Activated T-helper 17 cell treated with anti-CD3 and anti-CD28 coated beads, Interleukin-2, amount 50 U/mL, for 72 hours (primary cell): Measurements from ENCODE around the gene PAK4. TPM values are rescaled to one million over a fixed set of nuclear protein-coding genes. Genes with fewer than 3 reads are reported as not detected.
"Not testable (repeated sequence)": the region's sequence is repeated elsewhere in the genome, so short reads cannot be mapped to it uniquely, and the experiment has no call there.

Source experiments
- ATAC-seq: fragments of 150-1000 bp; cut with Tn5 transposase; replicated peaks from 2 replicates; pipeline ENCODE4 v1.10.0; 2021; ENCODE audit warnings: mild to moderate bottlenecking, moderate library complexity
- H3K27ac Mint-ChIP-seq: one replicate; pipeline ENCODE4 v1.8.0; 2022; ENCODE audit warnings: mixed read lengths
- H3K27me3 Mint-ChIP-seq: one replicate; pipeline ENCODE4 v1.8.0; 2022; ENCODE audit warnings: mixed read lengths
- H3K36me3 Mint-ChIP-seq: one replicate; pipeline ENCODE4 v1.8.0; 2022; ENCODE audit warnings: low read depth, mild to moderate bottlenecking, mixed read lengths
- H3K4me1 Mint-ChIP-seq: one replicate; pipeline ENCODE4 v1.8.0; 2022; ENCODE audit warnings: mixed read lengths
- H3K4me3 Mint-ChIP-seq: one replicate; pipeline ENCODE4 v1.8.0; 2022; ENCODE audit warnings: mild to moderate bottlenecking, mixed read lengths
- H3K9me3 Mint-ChIP-seq: one replicate; pipeline ENCODE4 v1.8.0; 2022; ENCODE audit warnings: mixed read lengths
- total RNA-seq, 2 donors: library from RNA; stranded (reverse); gene quantifications; one replicate each; pipeline ENCODE4 v1.2.3, GENCODE V29; 2022

PAK4 gene
- total RNA-seq, 2 donors from 2014 or later, result 17.8 to 18.4 TPM

- no peak overlapping the region for H3K4me3 Mint-ChIP-seq
- H3K9me3 Mint-ChIP-seq, result no peaks in the 10 kb centered on the region
- no peaks in the 10 kb centered on the region for H3K36me3 Mint-ChIP-seq
- no peak overlapping the region for H3K27ac Mint-ChIP-seq
- H3K4me1 Mint-ChIP-seq, result no peaks in the 10 kb centered on the region
- no peaks in the 10 kb centered on the region for H3K27me3 Mint-ChIP-seq
- no peak for ATAC-seq
Measured at GRCh38 chr19:39112338-39112890, 13.2 kb upstream of the PAK4 start.

DNA sequence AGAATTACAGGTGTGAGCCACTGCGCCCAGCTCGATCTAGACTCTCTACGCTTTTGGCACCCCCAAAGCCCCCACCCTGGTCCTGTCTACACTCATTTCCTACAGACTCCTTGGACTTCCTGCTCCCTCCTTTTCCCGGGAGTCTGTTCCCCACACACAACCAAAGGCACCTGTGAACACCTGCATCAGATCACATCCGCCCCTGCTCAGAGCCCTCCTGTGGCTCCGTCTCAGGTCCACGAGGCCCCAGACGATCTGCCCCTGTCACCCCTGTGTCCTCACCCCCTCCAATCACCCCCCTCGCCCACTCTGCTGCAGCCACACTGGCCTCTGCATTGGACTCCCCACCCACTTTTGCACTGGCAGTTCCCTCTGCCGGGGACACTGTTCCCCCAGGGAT is 12.4 kb upstream of the PAK4 start:
- no peak for ATAC-seq
- H3K27me3 Mint-ChIP-seq, result no peaks in the 10 kb centered on the region
- H3K27ac Mint-ChIP-seq, result no peak overlapping the region
- H3K36me3 Mint-ChIP-seq, result no peaks in the 10 kb centered on the region
- no peaks in the 10 kb centered on the region for H3K4me1 Mint-ChIP-seq
- H3K4me3 Mint-ChIP-seq, result no peak overlapping the region
- H3K9me3 Mint-ChIP-seq, result no peaks in the 10 kb centered on the region

- no peak for ATAC-seq
- H3K4me3 Mint-ChIP-seq, result no peak overlapping the region
- H3K4me1 Mint-ChIP-seq, result no peaks in the 10 kb centered on the region
- no peaks in the 10 kb centered on the region for H3K36me3 Mint-ChIP-seq
- no peaks in the 10 kb centered on the region for H3K9me3 Mint-ChIP-seq
- H3K27me3 Mint-ChIP-seq, result no peaks in the 10 kb centered on the region
- no peak overlapping the region for H3K27ac Mint-ChIP-seq
Measured at GRCh38 chr19:39115105-39115847, 10.3 kb upstream of the PAK4 start.

- not testable (repeated sequence) for H3K27ac Mint-ChIP-seq
Measured at GRCh38 chr19:39117023-39117422, 8.6 kb upstream of the PAK4 start.

GRCh38 chr19:39119830-39120229 is 5.8 kb upstream of the PAK4 start:
- peaks cover 7% of the 10 kb centered on the region for H3K4me1 Mint-ChIP-seq
- no peak overlapping the region for H3K4me3 Mint-ChIP-seq
- ATAC-seq, result no peak
- H3K9me3 Mint-ChIP-seq, result no peaks in the 10 kb centered on the region
- peaks cover 4% of the 10 kb centered on the region for H3K27me3 Mint-ChIP-seq
- H3K36me3 Mint-ChIP-seq, result no peaks in the 10 kb centered on the region
- H3K27ac Mint-ChIP-seq, result no peak overlapping the region

More at GRCh38 chr19:39117023-39117422, 8.6 kb upstream of the PAK4 start:
- H3K36me3 Mint-ChIP-seq, H3K27me3 Mint-ChIP-seq, H3K9me3 Mint-ChIP-seq, H3K4me1 Mint-ChIP-seq, ATAC-seq, H3K4me3 Mint-ChIP-seq: not testable (repeated sequence)

DNA sequence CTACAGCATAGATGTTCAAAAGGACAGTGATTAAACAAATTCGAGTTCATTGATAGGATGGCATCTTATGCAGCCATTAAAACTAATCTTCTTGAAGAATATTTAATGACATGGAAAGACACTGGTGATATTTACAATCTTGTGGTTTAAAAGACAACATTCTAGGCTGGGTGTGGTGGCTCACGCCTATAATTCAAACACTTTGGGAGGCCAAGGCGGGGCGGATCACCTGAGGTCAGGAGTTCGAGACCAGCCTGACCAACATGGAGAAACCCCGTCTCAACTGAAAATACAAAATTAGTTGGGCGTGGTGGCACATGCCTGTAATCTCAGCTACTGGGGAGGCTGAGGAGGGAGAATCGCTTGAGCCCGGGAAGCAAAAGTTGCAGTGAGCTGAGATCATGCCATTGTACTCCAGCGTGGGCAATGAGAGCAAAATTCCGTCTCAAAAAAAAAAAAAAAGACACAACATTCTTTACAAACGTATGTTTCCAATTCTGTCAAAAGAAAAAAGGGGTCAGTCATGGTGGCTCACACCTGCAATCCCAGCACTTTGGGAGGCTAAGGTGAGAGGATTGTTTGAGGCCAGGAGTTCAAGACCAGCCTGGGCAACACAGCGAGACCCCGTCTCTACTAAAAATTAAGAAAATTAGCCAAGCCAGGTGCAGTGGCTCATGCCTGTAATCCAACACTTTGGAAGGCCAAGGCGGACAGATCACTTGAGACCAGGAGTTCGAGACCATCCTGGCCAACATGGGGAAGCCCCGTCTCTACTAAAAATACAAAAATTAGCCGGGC is 2.5 kb upstream of the PAK4 start:
- no peak for ATAC-seq

DNA sequence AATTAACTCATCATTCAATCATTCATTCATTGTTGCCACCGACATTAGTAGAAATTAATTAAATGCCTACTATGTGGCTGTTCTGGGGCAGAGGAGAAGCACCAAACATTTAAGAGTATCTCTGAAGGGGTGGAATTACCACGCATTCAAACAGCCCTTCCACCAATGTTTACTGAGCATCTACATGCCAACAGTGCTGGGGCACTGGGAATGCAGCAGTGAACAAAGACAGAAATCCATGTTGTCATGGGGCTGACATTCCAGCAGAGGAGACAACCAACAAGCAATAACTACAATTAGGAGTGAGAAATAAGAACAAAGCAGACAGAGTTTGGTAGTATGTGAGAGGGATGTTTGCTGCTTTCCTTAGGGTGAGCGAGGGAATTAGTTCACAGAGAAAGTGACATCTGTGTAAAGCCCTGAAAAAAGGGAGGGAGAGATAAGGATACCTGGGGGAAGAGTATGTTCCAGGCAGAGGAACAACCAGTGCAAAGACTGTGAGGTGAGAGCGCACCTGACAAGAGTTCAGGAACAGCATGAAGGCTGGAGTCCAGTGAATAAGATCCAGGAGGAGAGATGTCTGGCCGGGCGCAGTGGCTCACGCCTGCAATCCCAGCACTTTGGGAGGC is 1.3 kb upstream of the PAK4 start:
- Mint-ChIP-seq H3K27me3 (peaks cover 4% of the 10 kb centered on the region), H3K9me3 (no peaks in the 10 kb centered on the region), H3K36me3 (peaks cover 9% of the 10 kb centered on the region), H3K4me3 (peak overlapping the region; percentile 90), H3K4me1 (peaks cover 15% of the 10 kb centered on the region), H3K27ac (peak overlapping the region; percentile 79)
- ATAC-seq, result no peak

More for the DNA sequence above, 2.5 kb upstream of the PAK4 start:
- Mint-ChIP-seq H3K27ac (no peak overlapping the region), H3K4me1 (peaks cover 15% of the 10 kb centered on the region), H3K4me3 (no peak overlapping the region), H3K9me3 (no peaks in the 10 kb centered on the region), H3K36me3 (peaks cover 9% of the 10 kb centered on the region), H3K27me3 (peaks cover 4% of the 10 kb centered on the region)

DNA sequence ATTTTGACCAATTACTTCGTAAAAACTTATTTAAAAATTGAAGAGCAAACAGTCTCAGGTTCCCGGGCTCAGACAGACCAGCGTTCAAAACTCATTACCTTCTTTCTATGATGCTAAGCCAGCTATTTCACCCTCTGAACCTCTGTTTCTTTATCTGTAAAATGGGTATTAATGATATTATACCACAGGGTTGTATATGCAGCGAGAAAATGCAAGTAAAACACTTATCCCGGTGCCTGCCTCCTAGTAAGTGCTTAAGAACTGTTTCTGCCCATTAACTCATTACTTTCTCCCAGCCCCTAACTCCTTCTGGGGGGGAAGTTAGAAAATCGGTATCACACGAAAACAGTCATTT is 410 bp upstream of the PAK4 start:
- H3K27ac Mint-ChIP-seq, result peak overlapping the region; percentile 94
- peaks cover 9% of the 10 kb centered on the region for H3K36me3 Mint-ChIP-seq
- H3K4me1 Mint-ChIP-seq, result peaks cover 15% of the 10 kb centered on the region
- no peak for ATAC-seq
- H3K27me3 Mint-ChIP-seq, result peaks cover 4% of the 10 kb centered on the region
- H3K9me3 Mint-ChIP-seq, result no peaks in the 10 kb centered on the region
- H3K4me3 Mint-ChIP-seq, result peak overlapping the region; percentile 90

DNA sequence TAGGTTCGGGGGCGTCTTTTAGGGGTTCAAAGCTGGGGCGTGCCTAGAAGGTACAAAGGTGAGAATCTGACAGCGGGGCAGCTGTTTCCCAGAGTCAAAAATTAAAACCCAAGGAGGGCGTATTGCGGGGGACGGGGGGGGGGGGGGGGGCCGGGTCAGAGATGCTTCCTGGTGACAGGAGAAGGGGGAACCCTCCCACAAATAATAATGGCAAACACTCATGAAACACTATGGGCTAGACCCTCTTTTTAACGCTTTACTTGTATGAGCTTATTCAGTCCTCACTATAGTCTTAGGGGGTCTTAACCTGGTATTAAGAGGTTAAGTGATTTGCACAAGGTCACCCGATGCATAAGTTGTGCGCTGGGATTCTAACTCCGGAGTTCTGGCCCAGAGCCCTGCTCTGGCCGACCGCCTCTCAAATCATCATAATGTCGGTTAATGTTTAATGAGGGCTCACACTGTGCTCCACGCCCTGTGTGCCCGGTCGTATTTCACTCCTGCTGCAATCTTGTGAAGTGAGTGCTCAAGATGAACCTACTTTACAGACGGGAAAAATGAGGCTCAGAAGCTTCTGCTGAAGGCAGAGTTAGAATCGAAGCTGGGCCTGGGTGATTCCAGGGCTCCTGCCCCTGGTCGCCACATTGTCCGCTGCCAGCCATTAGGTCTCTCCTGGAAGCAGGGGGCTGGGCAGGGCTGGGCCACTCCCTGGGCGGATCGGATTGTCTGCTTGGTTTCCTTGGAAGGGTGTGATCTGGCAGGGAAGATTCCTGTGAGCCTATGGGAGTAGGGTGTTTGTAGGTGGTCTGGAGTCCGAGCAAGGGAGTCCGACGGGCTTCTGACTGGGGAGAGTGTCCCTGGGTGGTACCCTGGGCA is 964 bp downstream of the PAK4 start:
- Mint-ChIP-seq H3K9me3 (no peaks in the 10 kb centered on the region), H3K4me3 (peak overlapping the region; percentile 90), H3K36me3 (peaks cover 9% of the 10 kb centered on the region), H3K27me3 (no peaks in the 10 kb centered on the region), H3K27ac (peak overlapping the region; percentile 94), H3K4me1 (peaks cover 19% of the 10 kb centered on the region)
- no peak for ATAC-seq

GRCh38 chr19:39127812-39128515 is 2.4 kb downstream of the PAK4 start:
- peaks cover 30% of the 10 kb centered on the region for H3K4me1 Mint-ChIP-seq
- H3K36me3 Mint-ChIP-seq, result peaks cover 9% of the 10 kb centered on the region
- peak overlapping the region; percentile 90 for H3K4me3 Mint-ChIP-seq
- no peak for ATAC-seq
- H3K27me3 Mint-ChIP-seq, result no peaks in the 10 kb centered on the region
- peak overlapping the region; percentile 56 for H3K27ac Mint-ChIP-seq
- H3K9me3 Mint-ChIP-seq, result no peaks in the 10 kb centered on the region

GRCh38 chr19:39128516-39129079 is 3.0 kb downstream of the PAK4 start:
- no peaks in the 10 kb centered on the region for H3K9me3 Mint-ChIP-seq
- H3K27ac Mint-ChIP-seq, result no peak overlapping the region
- H3K27me3 Mint-ChIP-seq, result no peaks in the 10 kb centered on the region

DNA sequence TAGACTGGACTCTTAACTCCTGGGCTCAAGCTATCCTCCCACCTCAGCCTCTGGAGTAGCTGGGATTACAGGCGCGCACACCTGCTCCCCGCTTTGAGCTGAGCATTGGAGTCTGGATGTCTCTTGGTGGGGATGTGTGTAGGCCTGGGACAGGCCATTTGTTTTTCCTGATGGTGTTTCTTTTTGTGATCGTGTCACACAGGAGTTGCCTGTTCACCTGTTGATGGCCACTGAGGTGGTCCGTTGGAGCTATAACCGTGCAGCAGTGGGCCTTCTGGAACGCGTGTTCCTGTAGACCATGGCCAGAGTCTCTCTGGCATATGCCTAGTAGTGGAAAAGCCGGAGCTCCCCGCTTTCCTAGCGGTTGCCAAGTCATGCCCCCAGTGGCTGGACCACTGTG is 3.5 kb downstream of the PAK4 start:
- ATAC-seq, result no peak
- no peaks in the 10 kb centered on the region for H3K27me3 Mint-ChIP-seq
- H3K4me1 Mint-ChIP-seq, result peaks cover 30% of the 10 kb centered on the region
- peaks cover 9% of the 10 kb centered on the region for H3K36me3 Mint-ChIP-seq
- no peaks in the 10 kb centered on the region for H3K9me3 Mint-ChIP-seq
- no peak overlapping the region for H3K4me3 Mint-ChIP-seq
- H3K27ac Mint-ChIP-seq, result no peak overlapping the region

More at GRCh38 chr19:39128516-39129079, 3.0 kb downstream of the PAK4 start:
- Mint-ChIP-seq H3K4me3 (no peak overlapping the region), H3K4me1 (peaks cover 31% of the 10 kb centered on the region), H3K36me3 (peaks cover 9% of the 10 kb centered on the region)
- no peak for ATAC-seq
